IPS-NIHi7 (cell line): ENCODE data around the gene FBXW7.

Experiments
- DNase-seq: peaks from one replicate; pipeline ENCODE4 v3.0.0; 2012; ENCODE audit warnings: mixed read lengths; ENCODE audit errors: extremely low spot score

FBXW7 gene

GRCh38 chr4:152331042-152331441 lies 204.8 kb downstream of the FBXW7 start:
- DNase-seq, result no peak

GRCh38 chr4:152328582-152328981 lies 207.3 kb downstream of the FBXW7 start:
- DNase-seq, result no peak

GRCh38 chr4:152327606-152328453 lies 208.1 kb downstream of the FBXW7 start:
- no peak for DNase-seq

- DNase-seq, result no peak
Observed at GRCh38 chr4:152325831-152326230, 210.1 kb downstream of the FBXW7 start.

- DNase-seq, result no peak
Observed at GRCh38 chr4:152323221-152323620, 212.7 kb downstream of the FBXW7 start.

- DNase-seq, result no peak
Observed at GRCh38 chr4:152322656-152323055, 213.2 kb downstream of the FBXW7 start.

GRCh38 chr4:152321923-152322322 lies 214.0 kb downstream of the FBXW7 start:
- no peak for DNase-seq

- no peak for DNase-seq
Observed at GRCh38 chr4:152321398-152321797, 214.5 kb downstream of the FBXW7 start.

GRCh38 chr4:152316969-152317368 lies 218.9 kb downstream of the FBXW7 start:
- no peak for DNase-seq

- DNase-seq, result peak; percentile 31
Observed at GRCh38 chr4:152310257-152310656, 225.6 kb downstream of the FBXW7 start.

- DNase-seq, result no peak
Observed at GRCh38 chr4:152309418-152309817, 226.5 kb downstream of the FBXW7 start.

- no peak for DNase-seq
Observed at GRCh38 chr4:152308951-152309350, 226.9 kb downstream of the FBXW7 start.

GRCh38 chr4:152307669-152308068 lies 228.2 kb downstream of the FBXW7 start:
- DNase-seq, result no peak

- no peak for DNase-seq
Observed at GRCh38 chr4:152306541-152306940, 229.4 kb downstream of the FBXW7 start.

- no peak for DNase-seq
Observed at GRCh38 chr4:152304220-152304619, 231.7 kb downstream of the FBXW7 start.

GRCh38 chr4:152301381-152301780 lies 234.5 kb downstream of the FBXW7 start:
- DNase-seq, result no peak

- DNase-seq, result no peak
Observed at GRCh38 chr4:152299553-152299952, 236.3 kb downstream of the FBXW7 start.

- DNase-seq, result no peak
Observed at GRCh38 chr4:152296386-152296785, 239.5 kb downstream of the FBXW7 start.

- no peak for DNase-seq
Observed at GRCh38 chr4:152294765-152295164, 241.1 kb downstream of the FBXW7 start.

- no peak for DNase-seq
Observed at GRCh38 chr4:152294331-152294730, 241.6 kb downstream of the FBXW7 start.

GRCh38 chr4:152293527-152293926 lies 242.4 kb downstream of the FBXW7 start:
- DNase-seq, result no peak

GRCh38 chr4:152290366-152290921 lies 245.4 kb downstream of the FBXW7 start:
- no peak for DNase-seq

GRCh38 chr4:152289941-152290340 lies 246.0 kb downstream of the FBXW7 start:
- no peak for DNase-seq
